SK-N-SH treated with all-trans-retinoic acid at 6 μM for 48 hours (cell line): ENCODE measurements around the gene SEMA5A.

Experiments
- ATAC-seq: fragments of 200-7000 bp; cut with Tn5 transposase; 3 replicates; pipeline ENCODE4 v1.9.1; 2020; ENCODE audit warnings: mild to moderate bottlenecking, moderate library complexity
- ARNTL ChIP-seq: fragments of 450-650 bp; formaldehyde crosslinking; IDR thresholded peaks from 2 replicates; pipeline ENCODE4 v1.5.0; 2020; ENCODE audit warnings: low read depth, mild to moderate bottlenecking, moderate library complexity, borderline replicate concordance
- GLIS3 ChIP-seq: fragments of 250-450 bp; sonication (Bioruptor Pico); IDR thresholded peaks from 2 replicates; pipeline ENCODE4 v1.5.0; 2020; ENCODE audit warnings: mild to moderate bottlenecking, moderate library complexity
- ISL1 ChIP-seq: fragments of 250-450 bp; sonication (Bioruptor Pico); IDR thresholded peaks from 2 replicates; pipeline ENCODE4 v2.1.2; 2022; ENCODE audit warnings: mild to moderate bottlenecking, moderate library complexity
- OSR1 ChIP-seq: fragments of 250-450 bp; sonication (Bioruptor Pico); IDR thresholded peaks from 2 replicates; pipeline ENCODE4 v1.8.0; 2022; ENCODE audit warnings: moderate library complexity, mild to moderate bottlenecking, inconsistent platforms
- PPARA ChIP-seq: fragments of 250-450 bp; sonication (Bioruptor Pico); IDR thresholded peaks from 2 replicates; pipeline ENCODE4 v1.5.0; 2020; ENCODE audit warnings: mild to moderate bottlenecking, borderline replicate concordance
- RARB ChIP-seq: fragments of 250-450 bp; sonication (Bioruptor Pico); IDR thresholded peaks from 2 replicates; pipeline ENCODE4 v1.8.0; 2021; ENCODE audit warnings: mild to moderate bottlenecking, moderate library complexity
- SNAI2 ChIP-seq: fragments of 250-450 bp; sonication (Bioruptor Pico); IDR thresholded peaks from 2 replicates; pipeline ENCODE4 v1.5.0; 2020; ENCODE audit warnings: mild to moderate bottlenecking, moderate library complexity
- TCF4 ChIP-seq: fragments of 250-450 bp; sonication (Bioruptor Pico); IDR thresholded peaks from 2 replicates; pipeline ENCODE4 v1.8.0; 2021; ENCODE audit warnings: mild to moderate bottlenecking, moderate library complexity, borderline replicate concordance
- TOX ChIP-seq: fragments of 250-450 bp; sonication (Bioruptor Pico); IDR thresholded peaks from 2 replicates; pipeline ENCODE4 v1.8.0; 2021; ENCODE audit warnings: mild to moderate bottlenecking, moderate library complexity, borderline replicate concordance
- ZC3H10 ChIP-seq: fragments of 250-450 bp; sonication (Bioruptor Pico); IDR thresholded peaks from 2 replicates; pipeline ENCODE4 v1.5.1; 2021; ENCODE audit warnings: mild to moderate bottlenecking, moderate library complexity
- ZFP3 ChIP-seq: fragments of 250-450 bp; sonication (Bioruptor Pico); IDR thresholded peaks from 2 replicates; pipeline ENCODE4 v1.5.0; 2020; ENCODE audit warnings: mild to moderate bottlenecking, moderate library complexity
- ZFP30 ChIP-seq: fragments of 450-650 bp; formaldehyde crosslinking; IDR thresholded peaks from 2 replicates; pipeline ENCODE4 v1.5.0; 2022; ENCODE audit warnings: mild to moderate bottlenecking, moderate library complexity
- ZNF565 ChIP-seq: fragments of 450-650 bp; formaldehyde crosslinking; conservative IDR thresholded peaks from 2 replicates; pipeline ENCODE4 v1.5.0; 2020; ENCODE audit warnings: low read depth, mild to moderate bottlenecking, moderate library complexity
- ZNF70 ChIP-seq: fragments of 450-650 bp; formaldehyde crosslinking; IDR thresholded peaks from 2 replicates; pipeline ENCODE4 v1.5.0; 2020; ENCODE audit warnings: mild to moderate bottlenecking, moderate library complexity
- TF ChIP-seq, protein P1 (sequence below): fragments of 250-450 bp; sonication (Bioruptor Pico); IDR thresholded peaks from 2 replicates; pipeline ENCODE4 v1.8.0; 2021; ENCODE audit warnings: low read depth, mild to moderate bottlenecking, moderate library complexity, borderline replicate concordance
- TF ChIP-seq, protein P2 (sequence below): fragments of 250-450 bp; sonication (Bioruptor Pico); IDR thresholded peaks from 2 replicates; pipeline ENCODE4 v1.5.1; 2021; ENCODE audit warnings: mild to moderate bottlenecking, moderate library complexity
- TF ChIP-seq, protein P3 (sequence below): fragments of 250-450 bp; sonication (Bioruptor Pico); IDR thresholded peaks from 2 replicates; pipeline ENCODE4 v1.8.0; 2020; ENCODE audit warnings: mild to moderate bottlenecking, moderate library complexity, borderline replicate concordance
- TF ChIP-seq, protein P4 (sequence below): fragments of 250-450 bp; sonication (Bioruptor Pico); IDR thresholded peaks from 2 replicates; pipeline ENCODE4 v1.5.1; 2020; ENCODE audit warnings: low read depth, mild to moderate bottlenecking, moderate library complexity

The SEMA5A gene

DNA sequence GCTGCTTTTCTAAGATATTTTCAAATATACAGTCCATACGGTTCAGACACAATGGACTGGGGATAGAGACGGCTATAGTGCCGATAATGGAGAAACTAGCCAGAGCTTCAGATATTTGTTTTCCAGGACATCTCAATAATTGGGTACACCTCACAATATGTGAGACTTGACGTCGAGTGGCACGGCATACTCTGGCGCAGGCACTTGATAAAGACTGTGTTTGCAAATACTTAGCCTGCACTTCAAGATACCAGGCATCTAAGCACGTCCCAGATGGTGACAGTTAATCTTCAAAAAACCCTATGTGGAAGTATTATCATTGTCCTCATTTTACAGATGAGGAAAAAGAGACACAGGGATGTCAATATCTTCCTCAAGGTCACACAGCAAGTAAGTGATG is 48.5 kb downstream of the SEMA5A start:
- no peak for ATAC-seq

DNA sequence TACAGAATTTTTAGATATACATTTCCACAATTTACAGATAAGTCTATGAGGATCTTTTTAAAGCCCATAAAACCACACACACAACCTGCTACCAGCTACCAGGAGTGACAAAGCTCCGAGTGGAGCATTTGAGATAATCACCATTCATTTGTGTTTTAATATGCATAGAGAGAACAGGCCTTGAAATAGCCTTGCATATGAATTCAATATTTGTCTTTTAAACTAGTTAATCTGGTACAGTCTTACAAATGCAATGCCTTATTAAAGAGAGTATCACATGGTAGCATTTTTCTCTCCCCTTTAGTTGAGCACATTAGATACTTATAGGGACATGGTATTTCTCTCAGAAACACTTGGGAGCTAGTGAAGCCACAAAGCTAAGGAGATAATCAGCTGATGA is 49.1 kb downstream of the SEMA5A start:
- TF ChIP-seq, protein P1, sequence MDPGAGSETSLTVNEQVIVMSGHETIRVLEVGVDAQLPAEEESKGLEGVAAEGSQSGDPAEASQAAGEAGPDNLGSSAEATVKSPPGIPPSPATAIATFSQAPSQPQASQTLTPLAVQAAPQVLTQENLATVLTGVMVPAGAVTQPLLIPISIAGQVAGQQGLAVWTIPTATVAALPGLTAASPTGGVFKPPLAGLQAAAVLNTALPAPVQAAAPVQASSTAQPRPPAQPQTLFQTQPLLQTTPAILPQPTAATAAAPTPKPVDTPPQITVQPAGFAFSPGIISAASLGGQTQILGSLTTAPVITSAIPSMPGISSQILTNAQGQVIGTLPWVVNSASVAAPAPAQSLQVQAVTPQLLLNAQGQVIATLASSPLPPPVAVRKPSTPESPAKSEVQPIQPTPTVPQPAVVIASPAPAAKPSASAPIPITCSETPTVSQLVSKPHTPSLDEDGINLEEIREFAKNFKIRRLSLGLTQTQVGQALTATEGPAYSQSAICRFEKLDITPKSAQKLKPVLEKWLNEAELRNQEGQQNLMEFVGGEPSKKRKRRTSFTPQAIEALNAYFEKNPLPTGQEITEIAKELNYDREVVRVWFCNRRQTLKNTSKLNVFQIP (CRISPR knock-in tag): no peak
- no peak for TF ChIP-seq SNAI2 (CRISPR knock-in tag)
- no peak for TF ChIP-seq ZFP3 (CRISPR knock-in tag)
- no peak for TF ChIP-seq ZNF70
- TF ChIP-seq ISL1 (CRISPR knock-in tag): no peak
- TF ChIP-seq ZNF565 (CRISPR knock-in tag): no peak
- no peak for TF ChIP-seq RARB (CRISPR knock-in tag)
- TF ChIP-seq, protein P2, sequence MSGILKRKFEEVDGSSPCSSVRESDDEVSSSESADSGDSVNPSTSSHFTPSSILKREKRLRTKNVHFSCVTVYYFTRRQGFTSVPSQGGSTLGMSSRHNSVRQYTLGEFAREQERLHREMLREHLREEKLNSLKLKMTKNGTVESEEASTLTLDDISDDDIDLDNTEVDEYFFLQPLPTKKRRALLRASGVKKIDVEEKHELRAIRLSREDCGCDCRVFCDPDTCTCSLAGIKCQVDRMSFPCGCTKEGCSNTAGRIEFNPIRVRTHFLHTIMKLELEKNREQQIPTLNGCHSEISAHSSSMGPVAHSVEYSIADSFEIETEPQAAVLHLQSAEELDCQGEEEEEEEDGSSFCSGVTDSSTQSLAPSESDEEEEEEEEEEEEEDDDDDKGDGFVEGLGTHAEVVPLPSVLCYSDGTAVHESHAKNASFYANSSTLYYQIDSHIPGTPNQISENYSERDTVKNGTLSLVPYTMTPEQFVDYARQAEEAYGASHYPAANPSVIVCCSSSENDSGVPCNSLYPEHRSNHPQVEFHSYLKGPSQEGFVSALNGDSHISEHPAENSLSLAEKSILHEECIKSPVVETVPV (CRISPR knock-in tag): no peak
- no peak for TF ChIP-seq ZC3H10
- TF ChIP-seq, protein P3, sequence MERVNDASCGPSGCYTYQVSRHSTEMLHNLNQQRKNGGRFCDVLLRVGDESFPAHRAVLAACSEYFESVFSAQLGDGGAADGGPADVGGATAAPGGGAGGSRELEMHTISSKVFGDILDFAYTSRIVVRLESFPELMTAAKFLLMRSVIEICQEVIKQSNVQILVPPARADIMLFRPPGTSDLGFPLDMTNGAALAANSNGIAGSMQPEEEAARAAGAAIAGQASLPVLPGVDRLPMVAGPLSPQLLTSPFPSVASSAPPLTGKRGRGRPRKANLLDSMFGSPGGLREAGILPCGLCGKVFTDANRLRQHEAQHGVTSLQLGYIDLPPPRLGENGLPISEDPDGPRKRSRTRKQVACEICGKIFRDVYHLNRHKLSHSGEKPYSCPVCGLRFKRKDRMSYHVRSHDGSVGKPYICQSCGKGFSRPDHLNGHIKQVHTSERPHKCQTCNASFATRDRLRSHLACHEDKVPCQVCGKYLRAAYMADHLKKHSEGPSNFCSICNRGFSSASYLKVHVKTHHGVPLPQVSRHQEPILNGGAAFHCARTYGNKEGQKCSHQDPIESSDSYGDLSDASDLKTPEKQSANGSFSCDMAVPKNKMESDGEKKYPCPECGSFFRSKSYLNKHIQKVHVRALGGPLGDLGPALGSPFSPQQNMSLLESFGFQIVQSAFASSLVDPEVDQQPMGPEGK (CRISPR knock-in tag): no peak
- TF ChIP-seq TCF4 (CRISPR knock-in tag): no peak
- TF ChIP-seq, all 23 proteins: peak for 0
- ATAC-seq: no peak

More for the DNA sequence above, 48.5 kb downstream of the SEMA5A start:
- no peak for TF ChIP-seq ISL1 (CRISPR knock-in tag)
- no peak for TF ChIP-seq OSR1
- no peak for TF ChIP-seq ARNTL
- TF ChIP-seq, protein P3 (CRISPR knock-in tag): no peak
- TF ChIP-seq PPARA: no peak
- TF ChIP-seq RARB (CRISPR knock-in tag): no peak
- no peak for TF ChIP-seq ZFP30
- TF ChIP-seq, protein P2 (CRISPR knock-in tag): no peak
- TF ChIP-seq, protein P4, sequence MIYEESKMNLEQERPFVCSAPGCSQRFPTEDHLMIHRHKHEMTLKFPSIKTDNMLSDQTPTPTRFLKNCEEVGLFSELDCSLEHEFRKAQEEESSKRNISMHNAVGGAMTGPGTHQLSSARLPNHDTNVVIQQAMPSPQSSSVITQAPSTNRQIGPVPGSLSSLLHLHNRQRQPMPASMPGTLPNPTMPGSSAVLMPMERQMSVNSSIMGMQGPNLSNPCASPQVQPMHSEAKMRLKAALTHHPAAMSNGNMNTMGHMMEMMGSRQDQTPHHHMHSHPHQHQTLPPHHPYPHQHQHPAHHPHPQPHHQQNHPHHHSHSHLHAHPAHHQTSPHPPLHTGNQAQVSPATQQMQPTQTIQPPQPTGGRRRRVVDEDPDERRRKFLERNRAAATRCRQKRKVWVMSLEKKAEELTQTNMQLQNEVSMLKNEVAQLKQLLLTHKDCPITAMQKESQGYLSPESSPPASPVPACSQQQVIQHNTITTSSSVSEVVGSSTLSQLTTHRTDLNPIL (CRISPR knock-in tag): no peak
- TF ChIP-seq ZFP3 (CRISPR knock-in tag): no peak

DNA sequence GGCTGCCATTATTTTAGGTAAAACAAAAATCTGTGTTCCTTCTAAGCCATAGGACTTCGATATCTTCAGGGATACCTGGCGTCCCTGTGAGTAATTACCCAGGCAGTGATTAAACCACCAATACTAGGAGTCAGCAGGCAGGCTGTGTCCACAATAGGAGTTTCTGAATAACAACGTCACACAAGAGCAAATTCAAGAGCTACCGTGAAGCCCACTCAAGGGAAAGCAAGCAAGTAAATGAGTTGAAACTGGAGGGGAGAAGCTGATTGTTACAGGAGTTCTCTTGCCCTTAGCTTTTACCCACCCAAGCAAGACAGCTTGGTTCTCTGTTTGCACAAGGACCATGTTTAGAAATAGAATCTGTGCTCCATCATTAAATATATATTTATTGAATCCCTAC is 50.8 kb downstream of the SEMA5A start:
- ATAC-seq: no peak
- TF ChIP-seq, protein P1 (CRISPR knock-in tag): no peak

DNA sequence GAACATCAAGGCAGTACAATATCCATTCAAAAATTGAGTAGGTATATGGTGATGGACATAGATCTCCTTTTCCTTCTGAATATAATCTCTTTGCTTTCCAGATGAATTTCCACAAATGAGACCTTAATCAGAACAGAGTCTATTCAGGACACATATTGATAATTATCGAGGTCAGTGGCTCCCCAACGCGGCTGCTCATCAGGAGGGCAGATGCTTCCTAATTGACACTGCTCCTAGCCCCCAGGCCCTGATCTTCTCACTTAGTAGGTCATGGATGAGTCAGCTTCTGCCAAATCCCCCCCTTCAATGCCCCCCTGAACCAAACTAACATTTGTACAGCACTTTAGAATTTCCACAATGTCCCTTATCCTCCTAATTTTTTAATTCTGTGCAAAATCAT is 51.6 kb downstream of the SEMA5A start:
- TF ChIP-seq TOX (CRISPR knock-in tag) (no peak), ZC3H10 (no peak), GLIS3 (CRISPR knock-in tag) (no peak), ZFP30 (no peak), PPARA (no peak)
- no peak for ATAC-seq
